BJ (cell line): ENCODE measurements around the gene DISP2. TPM values are rescaled to one million over a fixed set of nuclear protein-coding genes. Genes with fewer than 3 reads are reported as not detected.

Experiments used
- CTCF ChIA-PET: fragments of 350-600 bp; formaldehyde crosslinking; extraction: SDS; loops from one replicate; lab custom pipeline; 2021; ENCODE audit warnings: antibody characterized with exemption, inconsistent platforms; lab: Yijun Ruan, JAX
- POLR2A ChIA-PET: fragments of 300-600 bp; sonication (Branson Sonifier 250); formaldehyde crosslinking; extraction: SDS; loops from one replicate; lab custom pipeline; 2021; ENCODE audit warnings: antibody characterized with exemption; lab: Charles Lee
- DNase-seq: peaks from one replicate; pipeline ENCODE4 v3.0.0-alpha.2; 2011; ENCODE audit warnings: low read depth
- H3K27me3 ChIP-seq: 2 replicates; pipeline ENCODE4 v1.6.0; 2011; ENCODE audit warnings: low read length; ENCODE audit not compliant: control insufficient read depth, insufficient read depth
- H3K36me3 ChIP-seq: 2 replicates; pipeline ENCODE4 v1.5.1; 2011; ENCODE audit warnings: low read length; ENCODE audit not compliant: control insufficient read depth, insufficient read depth
- H3K4me3 ChIP-seq: 2 replicates; pipeline ENCODE4 v1.5.1; 2011; ENCODE audit warnings: low read depth, mild to moderate bottlenecking, control low read depth, low read length
- CTCF ChIP-seq: IDR thresholded peaks from 2 replicates; pipeline ENCODE4 v1.5.1; 2011; ENCODE audit warnings: low read depth, mild to moderate bottlenecking, control low read depth, inconsistent platforms, low read length, moderate library complexity; ENCODE audit not compliant: insufficient read depth
- polyA plus RNA-seq: library from polyadenylated mRNA; depleted of rRNA; stranded (reverse); fragments of >200 nt; gene quantifications from 2 replicates; pipeline ENCODE4 v1.2.3, GENCODE V29; 2011

The DISP2 gene
- polyA plus RNA-seq, 1 experiment, result 0.16 TPM

GRCh38 chr15:40338041-40338657 is 19.9 kb upstream of the DISP2 start:
- peaks cover 18% of the 10 kb centered on the region for H3K36me3 ChIP-seq
- ChIA-PET POLR2A (interaction anchor here (1.0 to 2.8 kb wide), 2 partner anchors 10 to 15 kb away, joined by 3 to 17 read pairs; partner anchors contain the start of gene INAFM2), CTCF (interaction anchor here (0.7 to 11.8 kb wide), 25 partner anchors 9 to 231 kb away, joined by 3 to 124 read pairs (median 5); partner anchors contain the start of genes ANKRD63, DISP2, INAFM2 and PHGR1)
- no peaks in the 10 kb centered on the region for H3K27me3 ChIP-seq
- TF ChIP-seq CTCF, result peak; percentile 74
- H3K4me3 ChIP-seq, result no peak overlapping the region
- no peak for DNase-seq

- ChIA-PET POLR2A (interaction anchor here (2.8 kb wide), 1 partner anchor 11 kb away, joined by 17 read pairs; no protein-coding TSS in a partner anchor), CTCF (interaction anchor here (0.7 to 11.8 kb wide), 20 partner anchors 12 to 232 kb away, joined by 3 to 124 read pairs (median 6); partner anchors contain the start of genes DISP2, INAFM2, PHGR1 and PLCB2)
- DNase-seq, result peak; percentile 43
- Histone ChIP-seq H3K4me3 (peak overlapping the region; percentile 44), H3K36me3 (peaks cover 18% of the 10 kb centered on the region), H3K27me3 (no peaks in the 10 kb centered on the region)
- no peak for TF ChIP-seq CTCF
Measured at GRCh38 chr15:40338921-40339620, 18.9 kb upstream of the DISP2 start.

GRCh38 chr15:40339621-40339945 is 18.4 kb upstream of the DISP2 start:
- DNase-seq, result no peak
- no peak for TF ChIP-seq CTCF
- Histone ChIP-seq H3K36me3 (peaks cover 18% of the 10 kb centered on the region), H3K27me3 (no peaks in the 10 kb centered on the region), H3K4me3 (peak overlapping the region; percentile 44)
- POLR2A ChIA-PET, result interaction anchor here (2.8 kb wide), 1 partner anchor 11 kb away, joined by 17 read pairs; no protein-coding TSS in a partner anchor
- CTCF ChIA-PET, result interaction anchor here (0.9 to 11.8 kb wide), 10 partner anchors 7 to 96 kb away, joined by 3 to 124 read pairs (median 44); partner anchors contain the start of genes DISP2, INAFM2 and PHGR1

- ChIA-PET POLR2A (interaction anchor here (0.7 to 2.8 kb wide), 4 partner anchors 12 to 244 kb away, joined by 3 to 17 read pairs (median 4); partner anchors contain the start of genes INAFM2 and IVD), CTCF (interaction anchor here (0.9 to 11.8 kb wide), 10 partner anchors 8 to 81 kb away, joined by 3 to 124 read pairs (median 44); partner anchors contain the start of genes DISP2, INAFM2 and PHGR1)
- no peak for TF ChIP-seq CTCF
- Histone ChIP-seq H3K4me3 (peak overlapping the region; percentile 44), H3K36me3 (peaks cover 16% of the 10 kb centered on the region), H3K27me3 (no peaks in the 10 kb centered on the region)
- DNase-seq, result no peak
Measured at GRCh38 chr15:40340038-40340739, 17.8 kb upstream of the DISP2 start.
